IMR-90 (cell line): Measurements from ENCODE around the gene TES.

Experiments
- CTCF ChIP-seq: conservative IDR thresholded peaks from 2 replicates; pipeline ENCODE4 v1.5.1; 2012; ENCODE audit warnings: mild to moderate bottlenecking, low read depth, low read length, improper control_type of control experiment
- MAZ ChIP-seq: IDR thresholded peaks from 2 replicates; pipeline ENCODE4 v1.6.1; 2012; ENCODE audit warnings: low read depth, mild to moderate bottlenecking, low read length, improper control_type of control experiment, moderate library complexity, borderline replicate concordance
- POLR2A ChIP-seq: IDR thresholded peaks from 2 replicates; pipeline ENCODE4 v1.6.1; 2012; ENCODE audit warnings: mild to moderate bottlenecking, low read depth, low read length
- RCOR1 ChIP-seq: IDR thresholded peaks from 2 replicates; pipeline ENCODE4 v1.6.1; 2012; ENCODE audit warnings: mild to moderate bottlenecking, low read length, improper control_type of control experiment; ENCODE audit not compliant: insufficient replicate concordance

GRCh38 chr7:116279217-116279616 is 68.9 kb downstream of the TES start:
- TF ChIP-seq CTCF (no peak), MAZ (no peak), POLR2A (no peak), RCOR1 (no peak)
